C4-2B (cell line): ENCODE measurements around the gene LRFN5.
"Not testable (repeated sequence)": the region's sequence is repeated elsewhere in the genome, so short reads cannot be mapped to it uniquely, and the experiment has no call there.

Source experiments
- CTCF ChIP-seq: fragments of 450-650 bp; conservative IDR thresholded peaks from 2 replicates; pipeline ENCODE4 v1.5.1; 2017; ENCODE audit warnings: mild to moderate bottlenecking
- ZFX ChIP-seq: fragments of 450-650 bp; IDR thresholded peaks from 2 replicates; pipeline ENCODE4 v1.6.1; 2017

- TF ChIP-seq CTCF, ZFX: not testable (repeated sequence)
Measured at GRCh38 chr14:41566864-41567263, 39.8 kb upstream of the LRFN5 start.
